AG04450 (cell line): ENCODE measurements around the gene ANKS1B. TPM values are rescaled to one million over a fixed set of nuclear protein-coding genes. Genes with fewer than 3 reads are reported as not detected.
A peak's percentile ranks its signal among the peaks of the same experiment; 100 is the strongest.

Experiments used
- CTCF ChIA-PET: fragments of 300-600, 350-600 bp; formaldehyde crosslinking; extraction: SDS; loops from one replicate; lab custom pipeline; 2022; ENCODE audit warnings: antibody characterized with exemption, inconsistent platforms; lab: Charles Lee
- POLR2A ChIA-PET: fragments of 350-600 bp; formaldehyde crosslinking; extraction: SDS; loops from one replicate; lab custom pipeline; 2021; ENCODE audit warnings: antibody characterized with exemption, inconsistent platforms; lab: Yijun Ruan, JAX
- DNase-seq: peaks from one replicate; pipeline ENCODE4 v3.0.0-alpha.2; 2011; ENCODE audit warnings: low read depth, low spot score
- H3K27ac ChIP-seq: one replicate; pipeline ENCODE4 v1.5.1; 2012; ENCODE audit warnings: low read depth, low read length, control low read depth
- H3K27me3 ChIP-seq: one replicate; pipeline ENCODE4 v1.6.0; 2012; ENCODE audit warnings: low read length; ENCODE audit not compliant: control insufficient read depth, insufficient read depth
- H3K4me3 ChIP-seq: 2 replicates; pipeline ENCODE4 v1.5.1; 2011; ENCODE audit warnings: mild to moderate bottlenecking, low read depth, low read length, control low read depth
- H3K9me3 ChIP-seq: 2 replicates; pipeline ENCODE4 v1.5.1; 2012; ENCODE audit warnings: low read length; ENCODE audit not compliant: control insufficient read depth, insufficient read depth
- polyA plus RNA-seq: library from polyadenylated mRNA; depleted of rRNA; stranded (reverse); fragments of >200 nt; gene quantifications from 2 replicates; pipeline ENCODE4 v1.2.3, GENCODE V29; 2011
- TF ChIP-seq, protein P1 (sequence below): IDR thresholded peaks from 2 replicates; pipeline ENCODE4 v1.5.1; 2011; ENCODE audit warnings: low read depth, low read length, control low read depth, inconsistent platforms

The ANKS1B gene
- polyA plus RNA-seq, 1 experiment: 0.22 TPM

DNA sequence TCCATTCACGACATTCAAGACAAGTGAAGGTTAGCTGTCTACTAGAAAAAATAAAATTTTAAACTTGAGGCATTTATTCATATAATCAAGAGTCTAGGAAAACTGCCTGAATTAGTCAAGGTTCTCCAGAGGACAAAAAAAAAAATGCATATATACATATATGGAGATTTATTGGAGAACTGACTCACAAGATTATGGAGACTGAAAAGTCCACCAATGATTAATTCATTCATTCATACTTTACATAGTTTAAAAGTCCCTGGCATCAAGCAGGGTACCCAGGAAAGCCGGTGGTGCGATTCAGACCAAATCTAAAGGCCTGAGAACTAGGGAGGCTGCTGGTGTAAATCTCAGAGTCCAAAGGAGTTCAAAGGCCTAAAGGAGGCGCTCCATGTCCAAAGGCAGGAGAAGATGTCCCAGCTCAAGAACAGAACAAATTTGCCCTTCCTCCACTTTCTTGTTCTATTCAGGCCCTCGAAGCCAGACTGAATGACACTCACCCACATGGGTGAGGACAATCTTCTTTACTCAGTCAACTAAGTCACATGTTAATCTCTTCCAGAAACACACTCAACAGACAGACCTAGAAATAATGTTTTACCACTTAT, 64.3 kb downstream of the ANKS1B start:
- TF ChIP-seq, protein P1, sequence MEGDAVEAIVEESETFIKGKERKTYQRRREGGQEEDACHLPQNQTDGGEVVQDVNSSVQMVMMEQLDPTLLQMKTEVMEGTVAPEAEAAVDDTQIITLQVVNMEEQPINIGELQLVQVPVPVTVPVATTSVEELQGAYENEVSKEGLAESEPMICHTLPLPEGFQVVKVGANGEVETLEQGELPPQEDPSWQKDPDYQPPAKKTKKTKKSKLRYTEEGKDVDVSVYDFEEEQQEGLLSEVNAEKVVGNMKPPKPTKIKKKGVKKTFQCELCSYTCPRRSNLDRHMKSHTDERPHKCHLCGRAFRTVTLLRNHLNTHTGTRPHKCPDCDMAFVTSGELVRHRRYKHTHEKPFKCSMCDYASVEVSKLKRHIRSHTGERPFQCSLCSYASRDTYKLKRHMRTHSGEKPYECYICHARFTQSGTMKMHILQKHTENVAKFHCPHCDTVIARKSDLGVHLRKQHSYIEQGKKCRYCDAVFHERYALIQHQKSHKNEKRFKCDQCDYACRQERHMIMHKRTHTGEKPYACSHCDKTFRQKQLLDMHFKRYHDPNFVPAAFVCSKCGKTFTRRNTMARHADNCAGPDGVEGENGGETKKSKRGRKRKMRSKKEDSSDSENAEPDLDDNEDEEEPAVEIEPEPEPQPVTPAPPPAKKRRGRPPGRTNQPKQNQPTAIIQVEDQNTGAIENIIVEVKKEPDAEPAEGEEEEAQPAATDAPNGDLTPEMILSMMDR: no peak
- H3K4me3 ChIP-seq: no peak overlapping the region
- ChIA-PET POLR2A (no interaction called here), CTCF (no interaction called here)
- H3K27ac ChIP-seq: no peak overlapping the region
- H3K27me3 ChIP-seq: no peaks in the 10 kb centered on the region
- no peak for DNase-seq
- no peaks in the 10 kb centered on the region for H3K9me3 ChIP-seq

- TF ChIP-seq, protein P1: no peak
- POLR2A ChIA-PET: no interaction called here
- CTCF ChIA-PET: no interaction called here
- Histone ChIP-seq H3K4me3 (no peak overlapping the region), H3K9me3 (no peaks in the 10 kb centered on the region), H3K27ac (peak overlapping the region; percentile 0), H3K27me3 (no peaks in the 10 kb centered on the region)
- DNase-seq: no peak
These were observed 66.9 kb downstream of the ANKS1B start for GRCh38 chr12:99917711-99918402.

DNA sequence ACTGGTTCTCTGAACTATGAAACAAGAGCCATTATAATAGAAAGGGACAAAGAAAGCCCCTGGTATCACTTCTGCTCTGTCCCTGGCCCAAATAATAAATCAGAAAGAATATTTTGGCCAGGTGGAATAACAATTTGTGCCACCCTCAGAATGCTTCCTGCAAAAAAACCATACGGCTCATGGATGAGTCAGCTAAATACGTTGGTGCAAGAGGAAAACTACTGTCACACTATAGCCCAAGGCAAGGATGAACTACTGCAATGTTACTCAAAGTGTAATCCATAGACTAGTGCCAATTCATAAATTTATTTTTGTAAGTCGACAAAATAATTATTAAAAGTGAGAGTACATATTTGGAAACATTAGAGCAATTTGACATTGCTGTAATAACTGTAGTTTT, 68.2 kb downstream of the ANKS1B start:
- TF ChIP-seq, protein P1: no peak
- Histone ChIP-seq H3K9me3 (no peaks in the 10 kb centered on the region), H3K4me3 (no peak overlapping the region), H3K27me3 (no peaks in the 10 kb centered on the region), H3K27ac (no peak overlapping the region)
- ChIA-PET POLR2A (no interaction called here), CTCF (interaction anchor here (0.5 to 0.6 kb wide), 2 partner anchors 85 to 252 kb away, joined by 3 read pairs; no protein-coding TSS in a partner anchor)
- DNase-seq: no peak

DNA sequence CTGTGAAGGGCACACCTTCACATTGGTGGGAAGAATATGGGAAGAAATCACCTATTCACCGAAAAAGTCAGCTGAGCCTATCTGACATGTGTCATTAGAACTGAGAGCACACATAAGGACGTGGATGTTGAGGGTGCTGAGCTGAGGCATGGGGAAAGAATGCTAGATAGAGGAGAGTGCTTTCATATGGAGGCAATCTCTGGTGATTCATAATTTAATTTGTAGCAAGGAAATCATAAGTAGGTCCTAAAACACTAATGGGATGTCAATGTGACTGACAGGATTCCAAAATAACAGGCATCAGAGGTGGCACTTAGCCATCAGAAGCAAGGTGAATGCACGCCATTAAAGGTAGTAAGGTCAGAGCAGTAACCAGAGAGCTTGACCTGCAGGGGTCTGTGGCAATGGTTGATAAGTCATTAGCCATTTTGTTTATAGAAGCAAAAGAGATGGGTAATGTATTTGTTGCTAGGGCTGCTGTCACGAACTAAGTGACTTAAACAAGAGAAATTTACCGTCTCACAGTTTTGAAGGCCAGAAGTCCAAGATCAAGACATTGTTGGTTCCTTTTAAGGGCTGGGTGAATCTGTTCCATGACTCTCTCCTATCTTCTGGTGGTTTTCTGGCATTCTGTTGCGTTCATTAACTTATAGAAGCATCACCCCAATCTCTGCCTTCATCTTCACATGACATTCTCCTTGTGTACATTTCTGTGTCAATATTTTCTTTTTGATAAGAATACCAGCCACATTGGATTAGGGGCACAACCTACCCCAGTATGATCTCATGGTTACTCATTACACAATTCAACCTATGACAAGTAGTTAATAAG, 69.3 kb downstream of the ANKS1B start:
- Histone ChIP-seq H3K27ac (no peak overlapping the region), H3K9me3 (no peaks in the 10 kb centered on the region), H3K4me3 (no peak overlapping the region), H3K27me3 (no peaks in the 10 kb centered on the region)
- TF ChIP-seq, protein P1: no peak
- ChIA-PET POLR2A (no interaction called here), CTCF (interaction anchor here (0.6 to 0.7 kb wide), 2 partner anchors 84 to 299 kb away, joined by 3 read pairs; no protein-coding TSS in a partner anchor)
- no peak for DNase-seq

DNA sequence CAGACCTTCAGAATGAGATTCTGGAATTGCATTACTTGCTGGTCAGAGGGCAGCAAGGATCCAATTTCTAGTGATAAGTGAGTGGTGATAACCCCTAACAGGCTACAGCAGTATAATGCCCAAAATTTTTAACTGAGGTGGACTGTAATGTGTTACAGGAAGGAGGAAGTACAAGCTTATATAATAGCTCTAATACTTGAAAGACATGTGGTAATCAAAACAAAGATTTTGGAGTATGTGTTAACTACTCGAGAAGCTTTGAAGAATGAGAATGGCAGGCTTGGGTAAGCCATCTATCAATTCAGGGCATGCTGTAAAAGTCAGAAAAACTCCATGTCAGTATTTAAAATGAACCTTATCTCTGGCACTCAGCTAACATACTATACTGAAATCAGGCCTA, 70.5 kb downstream of the ANKS1B start:
- TF ChIP-seq, protein P1: no peak
- Histone ChIP-seq H3K9me3 (no peaks in the 10 kb centered on the region), H3K27me3 (no peaks in the 10 kb centered on the region), H3K4me3 (no peak overlapping the region), H3K27ac (no peak overlapping the region)
- CTCF ChIA-PET: interaction anchor here (0.6 kb wide), 1 partner anchor 1312 kb away, joined by 3 read pairs; no protein-coding TSS in a partner anchor
- POLR2A ChIA-PET: no interaction called here
- DNase-seq: no peak
